Stimulated activated CD4-positive, alpha-beta T cell treated with anti-CD3 and anti-CD28 coated beads, Interleukin-15, amount 100 ng/mL, for 24 hours (primary cell): Measurements from ENCODE around the gene CALML6.
"Not testable (repeated sequence)": the region's sequence is repeated elsewhere in the genome, so short reads cannot be mapped to it uniquely, and the experiment has no call there.

ENCODE experiments used
- DNase-seq: peaks from one replicate; pipeline ENCODE4 v3.0.0-alpha.2; 2020

The CALML6 gene

DNA sequence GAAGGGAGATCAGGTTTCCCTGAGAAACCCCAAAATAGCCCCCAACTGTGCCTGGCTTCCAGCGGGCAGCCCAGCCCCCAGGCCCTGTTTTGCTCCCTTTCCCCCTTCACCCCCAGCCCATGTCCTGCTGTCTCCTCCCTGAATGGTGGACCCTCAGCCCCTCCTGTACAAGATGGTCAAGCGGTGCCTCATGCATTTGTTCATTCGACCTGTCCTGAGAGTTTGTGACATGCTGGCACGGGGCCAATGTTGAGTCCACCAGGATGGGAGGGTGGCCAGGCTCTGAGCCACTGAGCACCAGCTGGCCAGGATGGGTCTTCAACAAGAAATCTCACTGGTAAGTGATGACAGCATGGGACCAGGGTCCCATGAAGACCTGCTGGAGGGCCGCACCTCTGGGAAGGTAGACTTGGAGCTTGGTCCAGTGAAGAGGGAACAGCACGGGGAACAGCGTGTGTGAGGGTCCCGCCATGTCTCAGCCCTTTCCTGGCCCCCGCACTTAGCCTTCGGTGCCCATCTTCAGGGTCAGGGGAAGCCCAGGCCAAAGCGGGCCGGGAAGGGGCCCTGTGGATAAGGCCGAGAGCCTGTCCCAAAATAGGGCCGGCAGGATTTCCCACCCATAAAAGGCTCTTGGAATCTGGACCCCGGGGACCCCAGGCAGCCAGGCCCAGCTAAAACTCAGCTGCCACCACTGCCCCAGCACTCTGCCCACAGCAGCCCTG lies at the start of gene CALML6:
TSS of gene CALML6 (plus strand) at position 290 of the 722 bp plus-strand sequence. CDS start at position 311, 21 bp downstream.
- DNase-seq, result no peak

GRCh38 chr1:1867164-1867563 lies 47.9 kb upstream of the CALML6 start:
- DNase-seq, result no peak

DNA sequence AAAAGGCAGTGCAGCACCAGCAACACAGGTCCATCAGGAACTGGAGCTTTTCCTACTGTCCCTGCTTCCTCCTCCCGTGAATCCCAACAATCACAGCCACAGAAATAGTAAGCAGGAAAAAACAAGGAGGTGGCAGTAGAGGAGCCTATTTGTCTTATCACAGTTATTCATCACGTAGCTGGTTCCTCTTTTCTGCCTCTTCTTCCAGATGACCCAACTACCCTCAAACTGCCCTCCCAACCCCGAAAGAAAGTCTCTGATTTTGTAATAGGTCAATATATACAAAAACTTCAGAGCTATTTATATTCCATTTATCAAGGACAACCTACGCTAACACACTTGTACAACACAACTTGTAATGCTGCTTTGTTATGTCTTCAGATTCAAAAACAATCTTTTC lies 45.6 kb upstream of the CALML6 start:
- DNase-seq, result no peak

DNA sequence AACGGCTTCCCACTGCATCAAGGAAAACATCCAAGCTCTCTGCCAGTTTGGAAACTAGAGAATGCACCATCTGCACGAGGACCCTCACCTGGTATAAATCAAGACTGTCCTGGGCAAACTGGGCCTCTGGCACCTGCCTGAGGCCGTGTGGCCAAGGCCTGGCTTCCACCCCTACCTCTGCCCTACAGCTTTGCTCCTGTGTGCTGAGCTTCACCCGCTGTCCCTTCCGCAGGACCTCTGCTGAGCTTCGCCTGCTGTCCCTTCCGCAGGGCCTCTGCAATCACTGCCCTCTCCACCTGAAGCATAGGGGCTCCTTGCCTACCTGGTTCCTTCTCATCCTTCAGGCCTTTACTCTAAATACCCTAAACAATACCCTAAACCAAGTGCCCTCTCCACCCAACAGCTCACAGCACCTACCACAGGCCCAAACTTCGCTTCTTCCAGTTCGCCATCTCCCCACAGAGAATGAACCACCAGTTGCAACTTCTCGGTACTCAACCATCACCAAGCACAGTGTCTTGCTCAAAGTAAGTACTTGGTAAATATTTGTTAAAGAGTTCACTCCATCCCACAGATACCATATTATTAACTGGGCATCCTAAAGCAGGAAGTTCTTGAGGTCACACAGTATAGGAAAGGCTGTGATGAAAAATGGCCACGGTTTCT lies 42.6 kb upstream of the CALML6 start:
- DNase-seq, result no peak

DNA sequence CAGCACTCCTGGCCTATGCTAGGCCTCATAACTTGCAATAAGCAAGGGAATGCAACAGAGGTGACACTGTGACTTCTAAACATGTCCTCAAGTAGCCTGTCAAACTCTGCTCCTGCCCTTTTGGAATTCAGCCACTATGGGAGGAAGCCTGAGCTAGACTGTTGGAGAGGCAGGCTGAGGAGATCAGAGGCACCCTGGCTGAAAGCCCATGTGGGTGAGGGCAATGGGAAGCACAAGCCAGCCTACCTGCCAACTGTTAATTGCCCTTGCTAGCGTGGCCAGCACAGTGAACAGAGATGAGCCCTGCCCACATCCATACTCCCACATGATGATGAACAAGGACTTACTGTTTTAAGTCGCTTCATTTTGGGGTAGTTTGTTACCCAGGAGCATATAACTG lies 41.9 kb upstream of the CALML6 start:
- DNase-seq, result no peak

DNA sequence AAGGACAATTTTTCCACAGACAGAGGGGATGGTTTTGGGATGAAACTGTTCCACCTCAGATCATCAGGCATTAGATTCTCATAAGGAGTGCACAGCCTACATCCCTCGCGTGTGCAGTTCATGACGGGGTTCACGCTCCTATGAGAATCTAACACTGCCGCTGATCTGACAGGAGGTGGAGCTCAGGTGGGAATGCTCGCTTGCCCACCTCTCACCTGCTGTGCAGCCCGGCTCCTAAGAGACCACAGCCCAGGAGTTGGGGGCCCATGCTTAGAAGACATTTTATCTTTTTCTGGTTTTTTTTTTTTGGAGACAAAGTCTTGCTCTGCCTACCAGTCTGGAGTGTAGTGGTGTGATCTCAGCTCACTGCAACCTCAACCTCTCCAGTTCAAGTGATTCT lies 40.2 kb upstream of the CALML6 start:
- no peak for DNase-seq

- peak; percentile 35 for DNase-seq
Observed at GRCh38 chr1:1875932-1876331, 39.1 kb upstream of the CALML6 start.

DNA sequence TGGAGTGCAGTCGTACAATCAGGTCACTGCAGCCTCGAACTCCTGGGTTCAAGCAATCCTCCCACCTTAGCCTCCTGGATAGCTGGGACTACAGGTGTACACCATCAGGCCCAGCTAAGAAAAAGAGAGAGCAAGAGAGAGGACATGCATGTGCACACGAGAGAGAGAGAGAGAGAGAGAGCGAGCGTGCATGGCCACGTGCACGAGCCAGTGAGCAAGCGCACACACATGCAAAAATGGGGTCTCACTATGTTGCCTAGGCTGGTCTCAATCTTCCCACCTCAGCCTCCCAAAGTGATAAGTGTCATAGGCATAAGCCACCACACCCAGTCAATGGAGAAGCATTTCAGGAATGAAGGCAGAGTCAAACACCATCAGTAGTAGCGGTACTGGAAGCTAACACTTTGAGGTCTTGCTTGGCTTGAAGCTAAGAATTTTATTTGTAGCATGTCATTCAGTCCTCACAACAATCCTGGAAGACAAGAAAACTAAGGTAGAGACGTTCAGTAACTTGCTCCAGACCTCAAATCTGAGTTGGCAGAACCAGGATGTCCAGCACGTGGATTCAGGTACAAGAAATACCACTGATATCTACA lies 38.6 kb upstream of the CALML6 start:
- DNase-seq, result no peak

GRCh38 chr1:1877865-1878436 lies 37.1 kb upstream of the CALML6 start:
- no peak for DNase-seq

GRCh38 chr1:1879942-1880341 lies 35.1 kb upstream of the CALML6 start:
- DNase-seq, result no peak

DNA sequence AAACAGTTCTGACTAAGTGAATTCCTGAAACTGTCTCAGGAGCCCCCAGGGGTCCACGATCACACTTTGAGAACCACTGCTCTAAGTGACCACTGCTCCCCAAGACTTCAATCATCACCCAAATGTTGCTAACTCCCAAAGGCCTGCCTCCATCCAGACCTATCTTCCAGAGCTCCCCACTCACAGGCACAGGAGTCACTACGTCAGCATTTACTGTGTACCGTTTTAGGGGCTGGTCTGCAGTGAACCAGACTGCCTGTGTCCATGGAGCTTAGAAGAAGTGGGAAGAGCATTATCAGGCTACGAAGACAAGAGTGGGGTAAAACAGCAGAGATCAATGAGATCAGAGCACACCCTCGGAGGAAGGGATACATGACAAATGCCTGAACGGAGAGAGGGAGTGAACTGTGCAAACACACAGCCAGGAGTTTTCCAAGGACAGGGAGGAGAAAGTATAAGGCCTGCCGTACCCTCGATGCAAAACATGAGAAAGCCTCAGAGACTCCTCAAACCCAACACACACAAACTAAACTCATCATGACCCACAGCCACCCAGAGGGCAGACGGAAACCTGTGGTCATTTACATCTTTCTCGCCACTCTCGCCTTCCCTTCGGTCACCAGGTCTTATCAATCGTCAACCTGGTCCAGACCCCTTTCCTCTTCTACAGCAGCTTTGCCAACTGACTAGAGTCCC lies 34.3 kb upstream of the CALML6 start:
- DNase-seq, result no peak

DNA sequence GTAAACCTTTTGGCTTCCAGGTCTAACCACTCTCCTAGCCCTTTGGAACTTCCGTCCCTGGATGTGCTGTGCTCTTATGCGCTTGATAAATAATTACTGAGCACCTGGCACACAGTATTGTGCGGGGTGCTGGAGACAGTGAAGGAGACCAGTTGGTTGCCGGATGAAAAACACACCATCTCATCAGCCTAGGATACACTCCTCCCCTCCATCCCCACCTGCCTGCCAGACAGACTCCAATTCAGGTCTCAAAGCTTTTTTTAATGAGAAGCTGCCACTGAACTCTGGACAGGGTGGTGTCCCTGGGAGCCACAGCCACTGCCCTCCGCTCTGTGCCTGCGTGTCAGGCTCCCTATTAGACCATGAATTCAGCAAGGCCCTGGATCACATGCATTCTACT lies 33.3 kb upstream of the CALML6 start:
- DNase-seq, result no peak

GRCh38 chr1:1883092-1883873 lies 31.8 kb upstream of the CALML6 start:
- no peak for DNase-seq

GRCh38 chr1:1883890-1884289 lies 31.2 kb upstream of the CALML6 start:
- DNase-seq, result not testable (repeated sequence)

DNA sequence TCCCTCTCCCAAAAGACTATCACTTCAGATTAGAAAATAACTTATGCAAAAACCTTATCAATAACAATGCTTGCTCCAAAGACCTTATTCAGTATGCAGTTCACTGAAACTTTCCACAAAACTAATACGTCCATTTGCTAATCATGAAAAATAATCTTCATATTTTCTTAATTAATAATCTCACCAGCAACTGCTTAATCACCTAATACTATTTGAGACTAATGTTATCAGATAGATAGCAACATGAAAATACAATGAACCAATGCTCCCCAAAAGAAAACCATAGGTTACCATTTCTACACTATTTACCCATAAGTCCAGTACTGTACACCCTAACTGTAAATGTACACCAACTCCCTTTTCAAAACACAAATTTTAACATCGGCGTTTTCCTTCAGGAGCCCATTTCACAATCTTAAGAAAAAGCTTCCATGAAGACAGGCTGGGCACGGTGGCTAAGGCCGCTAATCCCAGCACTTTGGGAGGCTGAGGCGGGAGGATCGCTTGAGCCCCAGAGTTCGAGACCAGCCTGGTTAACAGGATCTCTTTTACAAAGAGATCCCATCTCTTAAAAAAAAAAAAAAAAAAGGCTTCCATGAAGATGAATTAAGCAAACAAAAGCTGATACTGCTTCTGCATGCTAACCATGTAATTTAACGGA lies 25.8 kb upstream of the CALML6 start:
- no peak for DNase-seq

GRCh38 chr1:1889847-1890505 lies 25.1 kb upstream of the CALML6 start:
- peak; percentile 60 for DNase-seq

GRCh38 chr1:1890506-1891348 lies 24.3 kb upstream of the CALML6 start, which contains the start of gene GNB1:
Gene GNB1, minus strand, starts transcription at chr1:1891087. Its CDS starts 65,634 bp downstream, at chr1:1825453.
- peak; percentile 88 for DNase-seq

DNA sequence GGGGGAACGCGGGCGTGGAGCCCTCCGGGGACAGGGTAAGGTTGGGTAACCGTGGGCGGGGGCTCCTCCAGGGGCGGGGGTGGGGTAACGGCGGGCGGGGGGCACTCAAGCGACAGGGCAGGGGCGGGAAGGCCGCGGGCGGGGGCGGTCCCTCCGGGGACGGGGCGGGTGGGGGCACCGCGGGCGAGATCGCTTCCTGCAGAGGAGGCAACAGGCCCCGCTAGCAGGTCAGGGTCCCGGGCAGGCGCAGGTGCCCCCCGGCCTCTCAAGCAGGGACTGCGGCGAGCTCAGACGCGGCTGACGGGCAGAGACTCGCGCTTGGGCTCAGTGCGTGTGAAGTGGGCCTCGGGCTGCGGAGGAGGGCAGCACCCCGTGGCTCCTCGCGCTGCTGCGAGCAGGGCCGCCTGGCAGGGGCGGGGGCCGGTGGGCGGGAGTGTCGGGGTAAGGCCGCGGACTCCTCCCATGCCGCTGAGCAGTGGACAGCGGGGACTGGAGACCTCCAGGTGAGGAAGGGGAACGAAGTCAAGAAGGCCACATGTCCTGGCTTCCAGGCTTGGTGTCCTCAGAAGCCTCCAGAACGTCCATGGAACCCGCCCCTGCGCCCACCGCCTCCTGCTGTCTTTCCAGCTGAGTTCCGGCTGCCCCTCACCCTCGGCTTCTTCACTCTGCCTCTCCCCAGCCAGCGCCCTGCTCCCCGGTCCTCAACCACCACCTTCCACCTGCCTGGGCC lies 23.5 kb upstream of the CALML6 start:
- peak; percentile 84 for DNase-seq

DNA sequence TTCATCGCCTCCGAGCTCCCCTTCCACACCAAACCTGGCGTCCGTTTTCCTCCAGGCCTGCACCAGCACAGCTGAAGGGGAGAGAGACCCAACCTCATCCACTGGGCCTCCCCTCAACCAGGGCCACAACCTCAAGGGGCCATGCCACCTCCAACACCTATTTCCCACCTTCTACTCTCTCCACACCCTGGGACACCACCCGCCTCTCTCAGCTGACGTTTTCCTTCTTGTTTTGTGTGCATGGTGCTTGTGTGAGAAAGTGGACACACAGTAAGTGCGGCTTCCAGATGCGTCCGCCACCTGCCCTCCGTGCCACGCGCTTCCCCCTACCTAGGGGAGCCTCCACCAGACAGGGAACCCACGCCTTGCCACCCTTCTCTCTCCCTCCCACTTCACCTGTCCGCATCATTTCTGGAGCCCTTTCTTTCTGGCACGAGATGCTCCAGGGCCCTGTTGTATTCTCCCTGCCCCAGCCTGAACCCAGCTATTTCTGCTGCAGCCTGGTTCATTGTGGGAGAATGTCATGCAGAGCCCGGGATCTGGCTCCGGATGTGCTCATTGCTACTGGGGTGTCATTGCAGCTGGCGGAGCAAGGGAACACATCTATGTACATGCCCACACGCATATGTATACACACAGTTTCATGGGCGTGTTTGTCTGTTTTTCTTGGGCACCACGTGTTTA lies 22.8 kb upstream of the CALML6 start:
- DNase-seq, result peak; percentile 45
